ENCODE data around the gene SUSD4. TPM values are rescaled to one million over a fixed set of nuclear protein-coding genes. Genes with fewer than 3 reads are reported as not detected.

SUSD4 gene
- total RNA-seq, 1 experiment from 2014 or later: 31.4 TPM

DNA sequence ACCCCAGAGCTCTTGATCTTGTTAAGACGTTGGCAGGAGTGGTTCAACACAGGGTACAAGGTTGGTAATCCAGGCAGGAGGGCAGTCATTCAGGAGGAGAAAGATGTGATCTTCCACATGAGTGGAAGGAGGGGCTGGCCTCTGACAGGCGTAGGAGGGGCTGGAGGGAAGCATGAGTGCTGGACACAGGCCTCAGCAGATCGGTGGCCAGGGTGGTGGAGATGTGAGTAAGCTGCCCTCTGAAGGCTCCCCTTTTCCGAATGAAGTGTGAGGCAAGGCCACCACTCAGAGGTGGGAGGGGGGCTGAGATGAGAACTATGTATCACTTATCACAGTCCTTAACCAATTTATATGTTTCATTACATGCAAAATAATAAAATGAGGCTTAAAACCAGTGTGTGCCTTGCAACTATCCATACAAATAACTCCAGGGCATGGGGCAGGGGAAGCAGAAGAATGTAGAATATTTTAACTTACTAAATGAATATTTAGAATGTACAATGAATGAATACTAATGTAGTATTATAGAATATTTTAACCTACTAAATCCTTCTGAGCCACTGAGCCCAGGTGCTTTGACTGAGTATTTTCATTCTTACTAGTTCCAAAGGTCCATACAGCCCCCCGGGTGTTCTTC, 117.4 kb downstream of the SUSD4 start:
- intact Hi-C loops (cut with micrococcal nuclease; ENCODE audit: unreplicated experiment): no loop called here
- TF ChIP-seq, protein P1, sequence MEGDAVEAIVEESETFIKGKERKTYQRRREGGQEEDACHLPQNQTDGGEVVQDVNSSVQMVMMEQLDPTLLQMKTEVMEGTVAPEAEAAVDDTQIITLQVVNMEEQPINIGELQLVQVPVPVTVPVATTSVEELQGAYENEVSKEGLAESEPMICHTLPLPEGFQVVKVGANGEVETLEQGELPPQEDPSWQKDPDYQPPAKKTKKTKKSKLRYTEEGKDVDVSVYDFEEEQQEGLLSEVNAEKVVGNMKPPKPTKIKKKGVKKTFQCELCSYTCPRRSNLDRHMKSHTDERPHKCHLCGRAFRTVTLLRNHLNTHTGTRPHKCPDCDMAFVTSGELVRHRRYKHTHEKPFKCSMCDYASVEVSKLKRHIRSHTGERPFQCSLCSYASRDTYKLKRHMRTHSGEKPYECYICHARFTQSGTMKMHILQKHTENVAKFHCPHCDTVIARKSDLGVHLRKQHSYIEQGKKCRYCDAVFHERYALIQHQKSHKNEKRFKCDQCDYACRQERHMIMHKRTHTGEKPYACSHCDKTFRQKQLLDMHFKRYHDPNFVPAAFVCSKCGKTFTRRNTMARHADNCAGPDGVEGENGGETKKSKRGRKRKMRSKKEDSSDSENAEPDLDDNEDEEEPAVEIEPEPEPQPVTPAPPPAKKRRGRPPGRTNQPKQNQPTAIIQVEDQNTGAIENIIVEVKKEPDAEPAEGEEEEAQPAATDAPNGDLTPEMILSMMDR (IDR thresholded peaks at IDR 0.05; ENCODE audit: insufficient read depth in 1 of 2, low read depth in 1 of 2, low read length in 1 of 2, severe bottlenecking in 1 of 2, unreplicated experiment in 1 of 2): no peak
- H3K27me3 ChIP-seq (replicated peaks; ENCODE audit: control insufficient read depth, insufficient read depth, low read length): no peaks in the 10 kb centered on the region
- H3K36me3 Mint-ChIP-seq (ENCODE audit: insufficient read depth, unreplicated experiment): no peaks in the 10 kb centered on the region
- H3K4me3 ChIP-seq (ENCODE audit: low read depth, low read length): no peak overlapping the region
- H3K4me1 Mint-ChIP-seq (ENCODE audit: low read depth, unreplicated experiment): peaks cover 15% of the 10 kb centered on the region
- H3K27ac Mint-ChIP-seq (ENCODE audit: unreplicated experiment): no peak overlapping the region
- BruUV-seq (replicated peaks): no TSS peak
- H3K4me1 ChIP-seq: peaks cover 18% of the 10 kb centered on the region
- DNase-seq: no peak
- H3K27me3 Mint-ChIP-seq (ENCODE audit: insufficient read depth, unreplicated experiment): no peaks in the 10 kb centered on the region
- ChIA-PET POLR2A (no interaction called here), CTCF (interaction anchor here (0.6 kb wide), 1 partner anchor 388 kb away, joined by 3 read pairs; no protein-coding TSS in a partner anchor)
- H3K9me3 ChIP-seq: no peaks in the 10 kb centered on the region
- no peak overlapping the region for H3K4me3 Mint-ChIP-seq (ENCODE audit: unreplicated experiment)
- no peaks in the 10 kb centered on the region for H3K9me3 Mint-ChIP-seq (ENCODE audit: unreplicated experiment)
- H3K36me3 ChIP-seq (ENCODE audit: control insufficient read depth, insufficient read depth, low read length): no peaks in the 10 kb centered on the region

DNA sequence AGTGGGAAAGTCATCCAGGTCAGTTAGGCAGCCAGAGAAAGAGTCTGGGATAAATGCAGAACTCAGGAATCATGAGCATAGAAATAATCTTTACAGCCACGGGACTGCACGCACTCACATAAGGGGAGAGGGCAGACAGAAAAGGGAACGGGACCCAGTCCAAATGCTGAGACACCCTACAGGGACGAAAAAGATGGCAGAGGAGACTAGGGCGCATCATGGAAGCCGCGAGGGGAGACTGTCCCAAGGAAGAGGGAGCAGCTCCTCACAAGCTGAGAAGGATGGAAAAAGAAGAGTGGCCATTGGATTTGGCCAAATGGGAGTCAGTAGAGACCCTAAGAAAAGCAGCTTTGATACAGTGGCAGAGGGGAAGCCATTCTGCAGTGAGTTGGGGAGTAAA, 118.0 kb downstream of the SUSD4 start:
- Histone ChIP-seq H3K4me3 (ENCODE audit: low read depth, low read length) (no peak overlapping the region), H3K36me3 (ENCODE audit: control insufficient read depth, insufficient read depth, low read length) (no peaks in the 10 kb centered on the region), H3K27me3 (replicated peaks; ENCODE audit: control insufficient read depth, insufficient read depth, low read length) (no peaks in the 10 kb centered on the region), H3K9me3 (no peaks in the 10 kb centered on the region), H3K4me1 (peaks cover 18% of the 10 kb centered on the region)
- no peaks in the 10 kb centered on the region for H3K27me3 Mint-ChIP-seq (ENCODE audit: insufficient read depth, unreplicated experiment)
- no peak overlapping the region for H3K27ac Mint-ChIP-seq (ENCODE audit: unreplicated experiment)
- no TSS peak for BruUV-seq (replicated peaks)
- H3K4me1 Mint-ChIP-seq (ENCODE audit: low read depth, unreplicated experiment): peaks cover 15% of the 10 kb centered on the region
- no peaks in the 10 kb centered on the region for H3K36me3 Mint-ChIP-seq (ENCODE audit: insufficient read depth, unreplicated experiment)
- ChIA-PET CTCF (interaction anchor here (0.6 kb wide), 1 partner anchor 388 kb away, joined by 3 read pairs; no protein-coding TSS in a partner anchor), POLR2A (no interaction called here)
- H3K4me3 Mint-ChIP-seq (ENCODE audit: unreplicated experiment): no peak overlapping the region
- DNase-seq: no peak
- no peaks in the 10 kb centered on the region for H3K9me3 Mint-ChIP-seq (ENCODE audit: unreplicated experiment)
- intact Hi-C loops (cut with micrococcal nuclease; ENCODE audit: unreplicated experiment): loop anchor here (1.0 to 2.0 kb wide), 2 partner anchors 33 to 113 kb away; no protein-coding TSS in a partner anchor
- TF ChIP-seq, protein P1 (IDR thresholded peaks at IDR 0.05; ENCODE audit: insufficient read depth in 1 of 2, low read depth in 1 of 2, low read length in 1 of 2, severe bottlenecking in 1 of 2, unreplicated experiment in 1 of 2): no peak

DNA sequence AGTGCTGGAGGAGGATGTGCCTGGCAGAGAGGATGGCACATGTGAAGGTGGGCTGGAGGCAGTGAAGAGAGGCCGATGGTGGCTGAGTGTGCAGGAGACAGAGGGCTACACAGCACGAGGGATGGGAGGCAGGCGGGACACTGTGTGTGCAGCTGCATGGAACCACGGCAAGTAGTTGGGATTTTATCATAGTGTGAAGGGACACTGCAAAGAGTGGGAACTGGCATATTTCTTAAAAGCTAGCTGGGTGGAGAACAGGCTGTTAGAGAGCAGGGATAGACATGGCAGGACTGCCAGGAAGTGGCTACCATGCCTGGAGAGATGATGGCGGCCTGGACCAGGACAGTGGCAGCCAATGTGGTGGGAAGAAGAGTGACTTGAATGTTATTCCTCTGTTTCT, 118.6 kb downstream of the SUSD4 start:
- peaks cover 1% of the 10 kb centered on the region for H3K36me3 Mint-ChIP-seq (ENCODE audit: insufficient read depth, unreplicated experiment)
- TF ChIP-seq, protein P1 (IDR thresholded peaks at IDR 0.05; ENCODE audit: insufficient read depth in 1 of 2, low read depth in 1 of 2, low read length in 1 of 2, severe bottlenecking in 1 of 2, unreplicated experiment in 1 of 2): no peak
- no peak for DNase-seq
- peaks cover 3% of the 10 kb centered on the region for H3K9me3 Mint-ChIP-seq (ENCODE audit: unreplicated experiment)
- BruUV-seq (replicated peaks): no TSS peak
- H3K36me3 ChIP-seq (ENCODE audit: control insufficient read depth, insufficient read depth, low read length): no peaks in the 10 kb centered on the region
- no peak overlapping the region for H3K27ac Mint-ChIP-seq (ENCODE audit: unreplicated experiment)
- no peaks in the 10 kb centered on the region for H3K27me3 ChIP-seq (replicated peaks; ENCODE audit: control insufficient read depth, insufficient read depth, low read length)
- intact Hi-C loops (cut with micrococcal nuclease; ENCODE audit: unreplicated experiment): loop anchor here (1.0 to 2.0 kb wide), 2 partner anchors 33 to 112 kb away; no protein-coding TSS in a partner anchor
- H3K27me3 Mint-ChIP-seq (ENCODE audit: insufficient read depth, unreplicated experiment): no peaks in the 10 kb centered on the region
- ChIA-PET CTCF (interaction anchor here (1.1 to 1.5 kb wide), 2 partner anchors 70 to 112 kb away, joined by 9 to 10 read pairs; no protein-coding TSS in a partner anchor), POLR2A (no interaction called here)
- H3K4me1 Mint-ChIP-seq (ENCODE audit: low read depth, unreplicated experiment): peaks cover 12% of the 10 kb centered on the region
- no peak overlapping the region for H3K4me3 Mint-ChIP-seq (ENCODE audit: unreplicated experiment)
- no peak overlapping the region for H3K4me3 ChIP-seq (ENCODE audit: low read depth, low read length)
- peaks cover 18% of the 10 kb centered on the region for H3K4me1 ChIP-seq
- no peaks in the 10 kb centered on the region for H3K9me3 ChIP-seq

Data from Caco-2 (cell line).